ENCODE results near the gene KRT86. TPM values are rescaled to one million over a fixed set of nuclear protein-coding genes. Genes with fewer than 3 reads are reported as not detected.

KRT86 gene
- polyA plus RNA-seq, 1 of the 3 experiments (the other 2 are of a cell fraction), result 0.56 TPM

DNA sequence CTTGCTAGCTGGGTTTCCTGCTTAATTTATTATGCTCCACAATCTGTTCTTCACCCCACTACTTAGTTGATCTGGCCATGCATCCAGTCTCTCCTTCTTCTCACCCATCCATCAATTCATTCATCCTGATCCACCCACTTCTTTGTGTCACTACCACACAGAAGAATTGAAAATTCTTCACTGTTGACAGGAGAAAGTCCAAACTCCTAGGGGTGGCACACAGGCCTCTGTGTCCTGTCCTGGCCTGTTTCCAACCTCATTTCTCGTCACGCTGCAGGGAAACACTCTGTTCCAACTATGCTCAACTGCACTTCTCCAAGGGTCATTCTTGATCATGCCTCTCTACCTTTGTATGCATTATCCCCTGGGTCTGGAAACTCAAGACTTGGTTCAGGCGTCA is 57.4 kb downstream of the KRT86 start:
- no peaks in the 10 kb centered on the region for H3K9me2 ChIP-seq
- H4K20me1 ChIP-seq (ENCODE audit: insufficient read depth), result no peaks in the 10 kb centered on the region
- peaks cover 3% of the 10 kb centered on the region for H3F3A ChIP-seq (replicated peaks; ENCODE audit: insufficient read depth)
- H3K9ac ChIP-seq, result no peak overlapping the region
- CTCF ChIA-PET, result interaction anchor here (0.6 to 5.4 kb wide), 10 partner anchors 9 to 548 kb away, joined by 3 to 25 read pairs (median 3); no protein-coding TSS in a partner anchor
- 0 out of 2 replicates have a peak, but pooled peaks cover 3% of the 10 kb centered on the region for H3K9me3 ChIP-seq
- H3K4me1 ChIP-seq (ENCODE audit: control insufficient read depth in 1 of 2, insufficient read depth in 2 of 2, low read depth in 1 of 2, low read length in 1 of 2), result peaks cover 0 to 18% of the 10 kb centered on the region in 2 experiments; a peak in 2 of 4 replicates
- H3K79me2 ChIP-seq (ENCODE audit: insufficient read depth), result no peaks in the 10 kb centered on the region
- no peak overlapping the region for H3K4me3 ChIP-seq (ENCODE audit: low read depth in 2 of 2, low read length in 1 of 2)
- H3K27ac ChIP-seq (ENCODE audit: low read depth in 2 of 2, low read length in 1 of 2), result no peak overlapping the region
- WGBS (ENCODE audit: low lambda C conversion rate), result 72% methylated on average over 3 of the region's 3 CpGs
- H3K27me3 ChIP-seq (ENCODE audit: insufficient read depth), result no peaks in the 10 kb centered on the region; the same call in 1 of the 2 replicates
- TF ChIP-seq FOXJ3 (CRISPR knock-in tag; IDR thresholded peaks at IDR 0.05), result no peak
- TF ChIP-seq JUND (IDR thresholded peaks at IDR 0.05), result no peak
- no peak for TF ChIP-seq RFX5 (IDR thresholded peaks at IDR 0.05; ENCODE audit: low read length)
- TF ChIP-seq GATA2 (CRISPR knock-in tag; IDR thresholded peaks at IDR 0.05), result no peak
- TF ChIP-seq CHD2 (IDR thresholded peaks at IDR 0.05; ENCODE audit: low read length, partially characterized antibody), result no peak
- TF ChIP-seq MEF2A (IDR thresholded peaks at IDR 0.05; ENCODE audit: borderline replicate concordance, low read depth), result no peak
- TF ChIP-seq, protein P1, sequence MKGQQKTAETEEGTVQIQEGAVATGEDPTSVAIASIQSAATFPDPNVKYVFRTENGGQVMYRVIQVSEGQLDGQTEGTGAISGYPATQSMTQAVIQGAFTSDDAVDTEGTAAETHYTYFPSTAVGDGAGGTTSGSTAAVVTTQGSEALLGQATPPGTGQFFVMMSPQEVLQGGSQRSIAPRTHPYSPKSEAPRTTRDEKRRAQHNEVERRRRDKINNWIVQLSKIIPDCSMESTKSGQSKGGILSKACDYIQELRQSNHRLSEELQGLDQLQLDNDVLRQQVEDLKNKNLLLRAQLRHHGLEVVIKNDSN (IDR thresholded peaks at IDR 0.05; ENCODE audit: borderline replicate concordance, low read depth), result no peak
- no peak for TF ChIP-seq FOXM1 (IDR thresholded peaks at IDR 0.05; ENCODE audit: low read depth)
- TF ChIP-seq ELF1 (IDR thresholded peaks at IDR 0.05), result no peak
- no peak for TF ChIP-seq TEAD4 (IDR thresholded peaks at IDR 0.05; ENCODE audit: borderline replicate concordance, insufficient read depth)
- TF ChIP-seq SMC3 (IDR thresholded peaks at IDR 0.05; ENCODE audit: low read depth, low read length), result no peak
- TF ChIP-seq MXI1 (IDR thresholded peaks at IDR 0.05; ENCODE audit: low read depth, low read length), result no peak
- TF ChIP-seq POLR2AphosphoS5 (IDR thresholded peaks at IDR 0.05; ENCODE audit: low read depth, low read length), result no peak
- H3K4me2 ChIP-seq, result no peak overlapping the region
- no peaks in the 10 kb centered on the region for H3K36me3 ChIP-seq (replicated peaks in 1 of 2; ENCODE audit: control insufficient read depth in 1 of 2, insufficient read depth in 2 of 2, low read length in 1 of 2)
- H2AFZ ChIP-seq (ENCODE audit: low read depth), result no peak overlapping the region
- no peak for DNase-seq
- POLR2A ChIA-PET, result no interaction called here

DNA sequence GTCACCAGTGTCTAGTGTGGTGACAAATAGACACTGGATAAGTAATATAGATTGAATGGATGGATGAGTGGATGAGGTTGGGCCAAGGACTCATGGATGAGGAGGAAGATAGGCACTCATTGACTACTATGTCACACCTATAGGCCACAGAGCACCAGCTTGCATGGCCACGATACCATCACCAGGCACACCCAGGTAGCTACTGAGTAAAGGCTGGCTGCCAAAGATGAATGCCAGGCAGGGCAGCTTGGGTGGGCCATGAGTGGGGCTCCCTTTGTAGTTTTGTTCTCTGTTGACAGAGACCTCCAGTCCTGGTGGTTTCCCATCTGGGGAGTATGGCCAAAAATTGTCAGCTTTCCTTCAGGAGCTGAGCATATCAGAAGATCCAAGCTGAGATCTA is 57.9 kb downstream of the KRT86 start:
- no peak for TF ChIP-seq FOXJ3 (CRISPR knock-in tag; IDR thresholded peaks at IDR 0.05)
- TF ChIP-seq JUND (IDR thresholded peaks at IDR 0.05), result no peak
- no peak for TF ChIP-seq TAF1 (IDR thresholded peaks at IDR 0.05; ENCODE audit: borderline replicate concordance, low read depth, low read length)
- Histone ChIP-seq H4K20me1 (ENCODE audit: insufficient read depth) (no peaks in the 10 kb centered on the region), H3K9ac (no peak overlapping the region), H3K27ac (ENCODE audit: low read depth in 2 of 2, low read length in 1 of 2) (no peak overlapping the region), H2AFZ (ENCODE audit: low read depth) (no peak overlapping the region), H3K79me2 (ENCODE audit: insufficient read depth) (no peaks in the 10 kb centered on the region), H3K4me3 (ENCODE audit: low read depth in 2 of 2, low read length in 1 of 2) (no peak overlapping the region), H3K4me1 (ENCODE audit: control insufficient read depth in 1 of 2, insufficient read depth in 2 of 2, low read depth in 1 of 2, low read length in 1 of 2) (peaks cover 0 to 18% of the 10 kb centered on the region in 2 experiments; a peak in 2 of 4 replicates), H3K9me3 (0 out of 2 replicates have a peak, but pooled peaks cover 8% of the 10 kb centered on the region), H3K36me3 (replicated peaks in 1 of 2; ENCODE audit: control insufficient read depth in 1 of 2, insufficient read depth in 2 of 2, low read length in 1 of 2) (no peaks in the 10 kb centered on the region), H3K27me3 (ENCODE audit: insufficient read depth) (no peaks in the 10 kb centered on the region; the same call in 1 of the 2 replicates), H3K9me2 (no peaks in the 10 kb centered on the region), H3K4me2 (no peak overlapping the region), H3F3A (replicated peaks; ENCODE audit: insufficient read depth) (peaks cover 7% of the 10 kb centered on the region)
- CTCF ChIA-PET, result interaction anchor here (0.9 to 5.4 kb wide), 7 partner anchors 27 to 547 kb away, joined by 3 to 25 read pairs (median 3); no protein-coding TSS in a partner anchor
- POLR2A ChIA-PET, result no interaction called here
- DNase-seq, result no peak
- WGBS (ENCODE audit: low lambda C conversion rate), result no CpG with 5 or more reads among the region's 1 CpG
